HG03066 (cell line): ENCODE results near the gene CEP89.
"Not testable (repeated sequence)": the region's sequence is repeated elsewhere in the genome, so short reads cannot be mapped to it uniquely, and the experiment has no call there.

ENCODE experiments used
- ATAC-seq: cut with Tn5 transposase; IDR thresholded peaks from one replicate; pipeline ENCODE4 v1.9.1; 2021; ENCODE audit warnings: low read depth; ENCODE audit not compliant: unreplicated experiment

Gene CEP89

DNA sequence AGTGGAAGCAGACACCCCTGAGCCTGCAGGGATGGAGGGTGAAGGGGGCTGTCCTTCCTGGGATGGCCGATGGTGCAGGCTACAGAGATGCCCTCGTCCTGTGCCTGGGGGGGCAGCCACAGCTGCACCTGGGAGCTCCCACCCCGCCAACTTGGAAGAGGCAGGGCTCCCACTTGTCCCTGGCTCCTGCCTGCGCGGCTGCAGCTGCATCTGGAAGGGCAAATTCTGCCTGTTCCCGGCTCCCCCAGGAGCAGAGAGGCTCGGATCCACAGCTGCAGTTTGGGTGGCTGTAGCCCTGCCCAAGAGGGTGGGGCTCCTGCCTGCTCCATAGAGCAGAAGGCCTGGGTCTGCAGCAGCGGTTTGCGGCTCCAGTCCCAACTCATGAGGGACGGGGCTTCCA is 2.2 kb downstream of the CEP89 start:
- ATAC-seq: no peak

DNA sequence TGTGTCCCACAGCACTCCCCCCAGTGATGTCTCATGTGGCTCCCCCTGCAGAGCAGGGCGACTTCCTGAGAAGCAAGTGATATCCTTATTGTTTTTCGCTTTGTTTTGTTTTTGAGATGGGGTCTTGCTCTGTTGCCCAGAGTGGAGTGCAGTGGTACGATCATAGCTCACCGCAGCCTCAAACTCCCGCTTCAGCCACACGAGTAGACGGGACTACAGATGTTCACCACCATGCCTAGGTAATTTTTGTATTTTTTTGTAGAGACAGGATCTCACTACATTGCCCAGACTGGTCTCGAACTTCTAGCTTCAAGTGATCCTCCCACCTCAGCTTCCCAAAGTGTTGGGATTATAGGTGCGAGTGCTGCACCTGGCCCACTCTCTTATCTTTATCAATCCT is 5.0 kb downstream of the CEP89 start:
- no peak for ATAC-seq

DNA sequence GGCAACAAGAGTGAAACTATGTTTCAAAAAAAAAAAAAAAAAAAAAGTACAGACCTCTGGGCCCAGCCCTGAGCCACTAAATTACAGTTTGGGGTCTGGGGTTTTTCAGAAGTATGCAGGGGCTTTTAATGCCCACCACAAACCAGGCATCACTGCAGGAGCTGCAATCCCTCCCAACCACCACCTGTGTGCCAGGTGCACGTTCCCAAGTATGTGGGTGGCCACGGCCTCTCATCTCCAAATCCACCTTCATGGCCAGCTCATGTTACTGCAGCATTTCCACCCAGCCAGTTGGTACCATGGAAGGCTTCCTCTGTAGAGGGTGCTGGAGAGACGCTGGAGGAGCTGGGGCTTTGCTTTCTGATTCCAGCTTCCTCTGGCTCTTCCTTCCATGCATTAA is 26.5 kb downstream of the CEP89 start:
- ATAC-seq: no peak

DNA sequence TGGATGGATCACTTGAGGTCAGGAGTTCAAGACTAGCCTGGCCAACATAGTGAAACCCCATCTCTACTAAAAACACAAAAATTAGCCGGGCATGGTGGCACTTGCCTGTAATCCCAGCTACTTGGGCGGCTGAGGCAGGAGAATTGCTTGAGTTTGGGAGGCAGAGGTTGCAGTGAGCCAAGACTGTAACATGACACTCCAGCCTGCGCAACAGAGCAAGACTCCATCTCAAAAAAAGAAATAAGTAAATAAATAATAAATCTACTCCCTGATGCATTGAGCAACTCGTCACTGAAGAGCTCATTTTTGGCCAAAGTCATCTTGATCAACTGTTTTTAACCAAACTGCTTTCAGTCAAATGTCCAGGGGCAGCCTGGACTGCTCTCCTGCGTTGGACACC is 30.5 kb downstream of the CEP89 start:
- not testable (repeated sequence) for ATAC-seq

DNA sequence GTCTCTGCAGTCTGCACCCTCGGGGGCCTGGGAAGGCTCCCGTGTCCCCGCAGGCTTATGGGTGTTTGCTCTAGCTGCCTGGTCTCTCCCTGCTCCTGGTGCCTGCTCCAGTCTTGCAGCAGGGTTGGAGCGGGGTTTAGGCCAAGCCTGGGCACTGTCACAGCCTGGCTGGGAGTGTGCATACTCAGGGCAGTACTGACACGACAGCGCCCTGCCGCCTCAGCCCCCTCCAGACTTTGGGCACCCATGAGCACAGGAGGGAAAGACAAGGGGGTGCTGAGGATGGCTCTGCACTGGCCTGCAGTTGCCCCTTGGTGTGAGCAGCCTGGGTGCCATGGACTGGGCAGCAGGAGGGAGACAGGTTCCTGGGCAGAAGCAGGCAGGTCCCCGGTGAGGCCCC is 35.7 kb downstream of the CEP89 start:
- no peak for ATAC-seq

DNA sequence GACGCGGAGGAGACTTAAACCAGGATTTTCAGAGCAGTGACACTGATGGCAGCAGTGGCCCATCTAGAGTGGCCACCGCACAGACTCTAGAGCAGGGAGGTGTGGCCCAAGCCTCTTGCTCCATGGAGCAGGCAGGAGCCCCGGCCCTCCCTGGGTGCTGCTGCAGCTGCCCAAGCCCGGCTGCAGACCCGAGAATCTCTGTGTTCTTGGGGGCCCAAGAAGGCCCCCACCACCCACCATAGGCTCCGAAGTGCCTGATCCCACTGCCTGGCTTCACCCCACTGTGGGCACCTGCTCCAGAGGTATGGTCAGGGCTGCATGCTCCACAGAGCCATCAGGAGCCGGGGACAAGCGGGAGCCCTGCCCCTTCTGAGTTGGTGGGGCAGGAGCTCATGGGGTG is 36.1 kb downstream of the CEP89 start:
- ATAC-seq: no peak

DNA sequence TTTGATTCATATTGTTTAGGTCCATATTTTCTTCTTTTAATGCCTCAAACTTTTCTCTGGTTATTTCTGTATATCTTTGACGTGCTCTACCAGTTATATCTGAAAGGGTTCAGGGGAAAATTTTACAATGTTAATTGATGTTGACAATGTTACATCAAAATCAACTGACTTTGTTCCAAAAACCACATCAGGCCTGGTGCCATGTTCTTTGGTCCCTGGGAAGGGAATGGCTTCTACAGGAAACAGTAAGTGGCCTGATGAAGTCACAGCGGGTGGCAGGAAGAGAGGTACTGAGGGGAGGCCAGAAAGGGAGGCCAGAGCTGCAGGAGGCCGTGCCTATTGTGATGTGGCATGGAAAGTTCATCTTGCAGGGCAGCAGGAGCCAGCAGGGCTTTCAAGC is 38.2 kb downstream of the CEP89 start:
- ATAC-seq: no peak

DNA sequence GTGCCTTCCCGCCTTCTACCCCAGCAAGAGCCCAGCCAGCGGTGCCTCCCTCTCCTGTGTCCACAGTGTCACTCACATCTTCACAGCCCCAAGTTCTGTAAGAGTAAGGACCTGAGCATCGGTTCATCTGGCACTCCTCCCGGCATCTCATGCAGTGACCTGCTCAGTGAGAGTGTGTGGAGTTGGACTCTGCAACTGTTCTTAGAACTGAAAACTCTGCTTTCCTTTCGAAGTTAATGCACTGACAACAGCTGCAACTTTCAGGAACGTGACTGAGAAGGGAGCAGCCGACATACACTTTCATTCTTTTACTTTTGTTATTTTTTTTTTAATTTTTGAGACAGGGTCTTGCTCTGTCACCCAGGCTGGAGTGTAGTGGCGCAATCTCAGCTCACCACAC is 41.2 kb downstream of the CEP89 start:
- ATAC-seq: no peak

DNA sequence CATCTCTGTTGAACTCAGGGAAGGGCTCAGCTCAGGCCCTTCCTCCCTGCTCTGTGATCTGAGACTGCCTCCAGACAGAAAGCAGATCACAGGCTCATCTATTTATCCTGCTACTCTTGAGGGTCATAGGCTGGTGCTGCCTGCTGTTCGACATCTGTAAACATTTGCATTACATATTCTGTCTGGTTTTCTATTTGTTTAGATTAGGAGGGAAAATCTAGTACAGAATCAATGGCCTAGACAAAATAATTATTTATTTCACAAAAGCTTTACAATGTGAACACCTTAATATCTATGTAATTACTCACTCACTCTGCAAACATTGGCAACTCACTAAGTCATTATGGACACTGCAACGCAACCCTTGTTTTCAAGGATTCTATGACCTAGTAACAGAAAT is 43.0 kb downstream of the CEP89 start:
- ATAC-seq: no peak

DNA sequence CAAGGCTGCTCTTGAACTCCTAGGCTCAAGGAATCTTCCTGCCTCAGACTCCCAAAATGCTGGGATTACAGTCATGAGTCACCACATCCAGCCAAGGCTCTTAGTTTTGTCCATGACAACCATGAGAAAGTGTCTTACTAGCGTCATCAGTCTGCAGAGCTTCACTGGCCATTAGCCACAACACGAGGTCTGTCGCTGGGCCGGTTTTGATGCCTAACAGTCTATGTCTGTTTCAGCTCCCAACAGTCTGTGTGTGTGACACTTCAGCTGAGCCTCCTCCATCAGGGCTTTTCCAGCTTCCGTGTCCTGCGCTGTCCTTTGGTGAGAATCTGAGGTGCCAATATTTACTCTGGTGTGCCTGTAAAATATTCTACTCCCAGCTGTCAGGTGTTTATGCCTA is 47.6 kb downstream of the CEP89 start:
- ATAC-seq: no peak

DNA sequence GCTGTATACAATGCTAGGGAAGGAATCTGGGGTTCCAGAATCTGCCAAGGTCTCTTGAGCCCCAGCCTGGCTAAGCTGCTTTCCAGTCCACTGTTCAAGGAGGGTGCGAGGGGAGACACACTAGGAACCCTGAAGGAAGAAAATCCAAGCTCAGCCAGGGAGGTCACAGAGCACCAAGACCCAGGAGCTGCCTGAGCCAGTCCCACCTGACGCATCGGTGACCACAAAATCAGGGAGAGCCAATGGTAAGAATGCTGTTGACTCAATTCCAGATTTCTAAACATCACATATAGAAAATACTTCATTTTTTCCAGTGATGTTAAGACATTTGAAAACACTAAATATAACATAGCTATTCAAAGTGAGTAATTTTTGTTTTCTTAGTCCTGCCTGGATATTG is 50.1 kb downstream of the CEP89 start:
- ATAC-seq: no peak

DNA sequence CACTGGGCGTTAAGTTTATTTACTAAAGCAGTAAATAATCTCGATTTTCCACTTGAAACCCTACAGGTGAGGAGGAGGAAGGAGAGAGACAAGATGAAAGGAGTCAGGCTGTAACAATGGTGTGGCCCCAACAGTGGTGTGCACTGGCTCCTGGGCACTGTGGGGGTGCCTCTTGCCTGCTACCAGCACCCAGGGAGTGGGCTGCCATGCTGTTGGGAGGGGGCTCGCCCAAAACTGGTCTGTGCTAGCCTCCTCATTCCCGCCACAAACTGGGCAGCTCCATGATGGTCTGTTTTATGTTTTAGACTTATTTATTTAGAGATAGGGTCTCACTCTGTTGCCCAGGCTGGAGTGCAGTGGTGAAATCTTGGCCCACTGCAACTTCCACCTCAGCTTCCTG is 52.4 kb downstream of the CEP89 start:
- ATAC-seq: no peak

DNA sequence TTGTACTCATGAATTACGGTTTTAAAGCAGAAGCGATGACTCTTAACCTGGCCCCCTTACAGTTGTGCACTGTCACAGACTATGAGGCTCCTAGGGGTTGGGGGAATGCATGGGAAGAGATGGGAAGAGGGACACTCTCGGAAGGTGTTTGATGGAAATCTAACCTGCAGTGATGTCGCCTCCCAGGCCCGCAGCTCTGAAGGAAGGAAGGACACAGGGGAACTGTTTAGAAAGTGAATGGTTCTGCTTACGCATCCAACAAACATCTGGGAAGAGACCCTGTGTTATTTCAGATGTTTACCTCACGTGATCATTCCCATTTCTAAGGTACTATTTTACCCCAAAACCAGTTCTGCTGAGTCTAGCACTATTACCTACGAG is 54.2 kb downstream of the CEP89 start:
- ATAC-seq: no peak

DNA sequence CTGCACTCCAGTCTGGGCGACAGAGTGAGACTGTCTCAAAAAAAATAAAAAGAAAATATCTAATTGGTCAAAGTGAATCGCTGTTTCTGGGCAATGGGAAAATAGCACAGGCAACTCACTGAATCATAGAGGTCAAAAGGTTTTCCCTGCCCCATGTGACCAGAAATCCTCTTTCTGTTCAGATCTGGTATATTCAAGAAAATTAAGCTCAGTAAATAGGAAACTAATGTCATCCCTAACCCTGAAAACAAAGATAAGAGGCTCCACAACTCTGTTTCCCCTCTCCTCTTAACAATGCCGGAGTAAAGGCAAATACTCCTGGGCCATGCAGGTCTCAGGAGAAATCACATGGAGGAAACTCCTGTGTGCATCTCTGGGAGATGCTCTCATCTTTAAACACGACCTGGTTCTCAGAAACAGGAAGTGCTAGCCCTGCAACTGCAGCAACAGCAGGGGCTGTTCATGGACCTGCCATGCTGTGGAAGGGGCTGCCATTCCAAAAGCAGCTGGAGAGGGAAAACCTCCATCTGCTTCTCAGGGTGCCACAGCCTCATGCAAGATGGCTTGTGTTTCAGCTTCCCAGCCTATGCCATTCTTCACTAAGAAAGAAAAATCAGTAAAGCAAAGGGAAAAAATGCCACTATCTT is 54.7 kb downstream of the CEP89 start:
- no peak for ATAC-seq

DNA sequence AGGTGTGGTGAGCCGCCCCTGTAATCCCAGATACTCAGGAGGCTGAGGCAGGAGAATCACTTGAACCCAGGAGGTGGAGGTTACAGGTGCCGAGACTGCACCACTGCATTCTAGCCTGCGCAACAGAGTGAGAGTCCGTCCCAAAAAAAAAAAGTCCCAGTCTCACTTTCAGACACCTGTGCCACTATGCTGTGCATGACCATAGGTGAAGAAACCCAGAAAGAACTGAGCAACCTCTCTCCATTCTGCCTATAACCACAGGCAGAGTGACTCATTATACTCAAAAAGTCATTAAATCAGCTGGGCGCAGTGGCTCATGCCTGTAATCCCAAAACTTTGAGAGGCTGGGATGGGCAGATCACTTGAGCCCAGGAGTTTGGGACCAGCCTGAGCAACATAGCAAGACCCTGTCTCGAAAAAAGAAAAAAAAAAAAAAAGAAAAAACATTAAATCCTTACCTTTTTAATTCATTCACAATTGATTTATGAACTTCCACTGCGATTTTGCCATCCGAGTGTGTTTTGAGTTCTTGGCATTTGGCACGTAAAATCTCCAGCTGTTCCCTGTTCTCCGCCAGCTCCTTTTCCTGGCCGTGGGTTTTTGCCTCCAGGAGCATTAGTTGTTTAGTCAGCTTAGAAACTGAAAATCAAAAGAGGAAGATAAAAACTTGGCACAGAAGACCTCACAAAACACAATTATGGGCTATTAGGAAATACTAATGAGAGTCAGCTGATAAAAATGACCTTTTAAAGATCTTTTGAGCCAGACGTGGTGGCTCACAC is 56.7 kb downstream of the CEP89 start:
- ATAC-seq: no peak

DNA sequence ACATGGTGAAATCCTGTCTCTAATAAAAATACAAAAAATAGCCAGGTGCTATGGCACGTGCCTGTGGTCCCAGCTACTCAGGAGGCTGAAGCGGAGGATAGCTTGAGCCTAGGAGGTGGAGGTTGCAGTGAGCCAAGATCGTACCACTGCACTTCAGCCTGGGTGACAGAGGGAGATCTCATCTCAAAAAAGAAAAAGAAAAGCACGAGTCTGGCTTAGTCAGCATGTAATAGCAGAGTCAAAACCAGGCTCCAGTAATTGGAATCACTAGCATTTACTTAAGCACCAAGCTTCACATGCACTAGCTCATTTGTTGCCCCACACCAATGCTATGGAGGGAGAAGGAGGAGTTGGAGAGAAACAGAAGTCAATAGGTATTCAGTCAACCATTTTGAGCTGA is 60.3 kb downstream of the CEP89 start:
- no peak for ATAC-seq

DNA sequence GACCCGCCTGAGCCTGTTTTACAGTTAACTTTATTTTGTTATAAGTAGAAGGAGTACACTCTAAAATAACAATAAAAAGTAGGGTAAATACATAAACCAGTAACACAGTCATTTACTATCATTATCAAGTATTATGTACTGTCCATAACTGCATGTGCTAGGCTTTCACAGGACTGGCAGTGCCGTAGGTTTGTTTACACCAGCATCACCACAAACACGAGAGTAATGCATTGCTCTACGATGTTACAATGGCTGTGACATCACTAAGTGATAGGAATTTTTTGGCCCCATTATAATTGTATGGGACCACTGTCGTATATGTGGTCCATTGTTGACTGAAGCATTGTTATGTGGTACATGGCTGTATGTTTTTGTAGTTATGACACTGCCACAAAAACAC is 60.9 kb downstream of the CEP89 start:
- no peak for ATAC-seq

DNA sequence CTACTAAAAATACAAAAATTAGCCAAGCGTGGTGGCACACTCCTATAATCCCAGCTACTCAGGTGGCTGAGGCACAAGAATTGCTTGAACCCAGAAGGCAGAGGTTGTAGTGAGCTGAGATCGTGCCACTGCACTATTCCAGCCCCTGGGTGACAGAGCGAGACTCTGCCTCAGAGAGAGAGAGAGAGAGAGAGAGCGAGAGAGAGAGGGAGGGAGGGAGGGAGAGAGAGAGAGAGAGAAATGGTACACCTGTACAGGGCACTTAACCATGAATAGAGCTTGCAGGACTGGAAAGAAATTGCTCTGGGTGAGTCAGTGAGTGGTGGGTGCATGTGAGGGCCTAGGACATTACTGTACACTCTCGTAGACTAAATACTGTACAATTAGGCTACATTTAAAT is 61.7 kb downstream of the CEP89 start:
- no peak for ATAC-seq

DNA sequence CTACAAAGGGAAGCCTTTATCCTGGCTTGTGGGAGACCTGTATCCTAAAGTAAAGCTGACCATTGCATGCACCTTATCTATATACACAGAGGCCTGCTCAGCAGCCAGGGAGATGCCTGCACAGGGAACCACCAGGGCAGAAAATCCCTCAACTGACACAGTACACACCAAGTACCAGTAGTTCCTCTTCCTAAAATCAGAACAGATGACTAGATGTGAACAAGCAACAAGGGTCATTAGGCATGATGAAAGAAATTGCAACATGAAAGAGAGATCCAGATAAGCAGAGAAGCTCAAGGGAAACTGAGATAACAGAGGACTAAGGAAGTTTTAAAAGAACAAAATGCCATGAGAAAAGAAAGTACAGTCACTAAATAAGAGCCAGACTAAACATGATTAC is 62.5 kb downstream of the CEP89 start:
- ATAC-seq: no peak

DNA sequence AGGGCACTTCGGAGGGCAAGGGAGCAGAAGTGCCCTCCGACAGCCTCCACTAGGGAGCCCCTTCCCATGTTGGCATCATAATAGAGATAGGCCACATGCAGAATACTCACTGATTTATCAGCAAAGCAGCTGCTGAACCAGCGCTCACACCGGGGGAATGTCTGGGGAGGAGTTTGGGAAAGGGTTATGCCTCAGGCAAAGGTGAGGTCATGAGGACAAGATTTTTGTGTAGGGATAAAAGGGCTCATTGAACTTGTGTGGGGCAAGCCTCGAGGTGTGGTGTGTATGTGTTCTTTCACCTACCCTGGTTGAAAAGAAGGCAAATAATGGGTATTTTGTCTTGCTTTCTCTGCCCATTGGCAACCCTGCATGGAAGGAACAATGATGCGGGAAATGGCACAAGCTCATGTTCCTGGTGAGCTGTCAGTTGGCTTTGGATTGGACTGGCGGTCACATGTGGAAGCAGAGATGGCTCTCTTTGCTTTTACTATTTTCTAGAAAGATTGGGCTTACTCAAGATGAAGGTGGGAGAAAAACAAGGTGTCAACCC is 63.0 kb downstream of the CEP89 start:
- ATAC-seq: no peak

DNA sequence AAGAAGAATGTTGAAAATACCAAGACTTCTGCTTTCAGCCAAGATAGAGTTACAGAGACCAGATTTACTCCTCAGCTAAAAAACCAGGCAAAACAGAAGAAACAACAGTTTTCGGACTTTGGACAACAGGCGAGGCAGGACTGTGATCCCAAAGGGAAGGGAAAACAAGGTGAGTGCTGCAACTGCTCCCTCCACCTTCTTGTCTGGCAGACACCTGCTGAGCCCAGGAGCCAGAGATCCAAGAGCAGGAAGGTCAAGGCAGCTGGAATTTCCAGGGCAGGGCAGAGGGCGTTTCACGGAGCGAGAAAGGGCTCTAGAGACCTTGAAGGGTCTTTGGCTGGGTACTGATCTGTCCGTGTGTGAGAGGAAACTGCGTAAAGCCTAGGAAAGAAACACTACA is 69.3 kb downstream of the CEP89 start:
- no peak for ATAC-seq

DNA sequence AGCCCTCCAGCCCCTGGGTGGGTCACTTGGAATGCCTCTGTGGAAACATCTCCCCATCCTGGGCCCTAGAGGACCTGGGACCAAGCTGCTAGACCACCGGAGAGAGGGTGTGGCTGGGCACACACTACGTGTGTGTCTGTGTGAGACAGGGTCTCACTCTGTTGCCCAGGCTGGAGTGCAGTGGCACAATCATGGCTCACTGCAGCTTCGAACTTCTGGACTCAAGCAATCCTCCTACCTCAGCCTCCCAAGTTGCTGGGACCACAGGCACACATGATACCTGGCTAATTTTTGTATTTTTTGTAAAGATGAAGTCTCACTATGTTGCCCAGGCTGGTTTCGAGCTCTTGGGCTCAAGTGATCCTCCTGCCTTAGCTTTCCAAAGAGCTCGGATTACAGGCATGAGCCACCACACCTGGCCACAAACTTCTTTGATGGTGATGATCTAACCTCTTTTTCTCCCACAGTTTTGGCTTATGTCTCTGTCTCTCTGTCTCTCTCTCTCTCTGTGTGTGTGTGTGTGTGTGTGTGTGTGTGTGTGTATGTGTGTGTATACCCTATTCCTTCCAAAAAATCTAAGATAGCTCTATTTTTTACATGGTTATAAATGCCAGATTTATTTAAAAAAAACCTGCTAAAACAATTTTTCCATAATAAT is 70.1 kb downstream of the CEP89 start:
- no peak for ATAC-seq
